ENCODE data around the gene TBCK.

TBCK gene

DNA sequence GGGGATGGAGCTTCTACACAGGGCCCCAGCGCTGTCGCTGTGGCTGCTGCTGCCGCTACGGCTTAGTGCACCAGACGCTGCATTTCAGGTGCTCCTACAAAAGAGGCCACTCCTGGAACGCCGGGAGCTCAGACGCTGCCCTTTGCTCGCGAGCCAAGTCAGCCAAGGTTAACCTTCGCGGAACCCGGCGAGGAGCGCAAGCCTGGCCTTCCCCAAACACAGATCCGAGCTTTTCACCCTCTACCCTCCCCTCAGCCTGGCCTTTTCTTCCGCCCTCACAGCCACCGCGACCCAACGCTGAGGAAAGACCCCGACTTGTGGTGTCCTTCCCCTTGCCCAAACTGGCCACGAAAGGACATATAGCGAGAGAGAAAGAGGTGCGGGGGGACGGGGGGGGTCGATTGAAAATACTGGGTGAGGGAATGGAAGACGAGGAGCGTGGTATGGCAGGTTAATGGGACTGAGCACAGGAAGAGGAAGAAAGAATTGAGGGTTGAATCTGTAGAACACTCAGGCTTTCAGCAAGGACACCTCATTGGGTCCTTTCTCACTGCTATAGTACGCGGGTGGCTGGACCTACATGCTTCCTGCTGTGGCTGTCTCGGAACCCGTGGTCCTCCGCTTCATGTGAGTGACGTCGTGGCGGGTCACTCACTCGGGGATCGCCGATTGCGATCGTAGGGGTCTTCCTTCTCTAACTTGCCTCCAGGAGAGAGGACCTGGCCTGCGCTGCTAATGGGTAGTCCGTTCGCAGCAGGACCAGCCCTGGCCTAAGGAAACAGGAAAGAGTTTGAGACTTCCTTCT lies at the start of gene TBCK, which contains the start of gene AIMP1:
TSS of gene TBCK (minus strand) at position 242 of the 805 bp plus-strand sequence. CDS start 7,249 bp downstream, outside the sequence.
TSS of gene AIMP1 (plus strand) at position 583 of the 805 bp plus-strand sequence. CDS start 8,460 bp downstream, outside the sequence.
- Histone ChIP-seq H3K9me3 (replicated peaks; ENCODE audit: insufficient read depth, low read length) (no peaks in the 10 kb centered on the region), H3K4me1 (ENCODE audit: low read length) (peaks cover 12% of the 10 kb centered on the region), H4K20me1 (ENCODE audit: insufficient read depth, low read length) (no peaks in the 10 kb centered on the region), H3K4me2 (ENCODE audit: low read depth, low read length) (peak within 1 kb of the TSS; percentile 69), H3K27ac (ENCODE audit: low read length) (peak within 1 kb of the TSS; percentile 87), H3K4me3 (ENCODE audit: low read length) (peak within 1 kb of the TSS; percentile 90), H3K36me3 (replicated peaks; ENCODE audit: insufficient read depth, low read length) (no peaks in the 10 kb centered on the region), H3K79me2 (ENCODE audit: low read length) (peaks cover 75% of the 10 kb centered on the region), H3F3A (ENCODE audit: insufficient read depth, low read length) (0 out of 2 replicates have a peak, but pooled peaks cover 10% of the 10 kb centered on the region), H3K9me2 (replicated peaks; ENCODE audit: insufficient read depth, low read length) (no peaks in the 10 kb centered on the region), H3K9ac (ENCODE audit: low read length) (peak within 1 kb of the TSS; percentile 95), H3K27me3 (replicated peaks; ENCODE audit: insufficient read depth, low read length) (no peaks in the 10 kb centered on the region), H2AFZ (ENCODE audit: low read length) (peak within 1 kb of the TSS; percentile 81)
- TF ChIP-seq EZH2phosphoT487 (IDR thresholded peaks at IDR 0.05; ENCODE audit: low read length): no peak
- no peak for TF ChIP-seq EZH2 (optimal IDR thresholded peaks at IDR 0.05; ENCODE audit: low read depth, low read length)
- TF ChIP-seq CTCF (IDR thresholded peaks at IDR 0.05; ENCODE audit: low read length): no peak
- DNase-seq: peak; percentile 91

DNA sequence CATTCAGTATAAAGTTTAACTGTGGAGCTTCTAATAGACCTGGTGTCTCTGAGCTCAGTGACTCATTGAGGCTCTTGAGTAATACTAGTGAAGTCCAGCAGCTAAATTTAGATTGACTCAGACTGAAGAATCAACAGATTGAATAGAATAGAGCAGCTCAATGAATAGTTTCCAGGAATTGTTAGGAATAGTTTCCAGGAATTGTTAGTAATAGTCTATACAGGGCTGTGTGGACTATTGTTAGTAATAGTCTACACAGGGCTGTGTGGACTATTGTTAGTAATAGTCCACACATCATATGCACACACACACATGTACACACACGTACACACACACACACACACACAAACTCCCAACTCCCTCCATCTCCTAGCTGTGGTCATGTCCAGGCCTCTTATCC lies 49.6 kb upstream of the TBCK start:
- DNase-seq: no peak

DNA sequence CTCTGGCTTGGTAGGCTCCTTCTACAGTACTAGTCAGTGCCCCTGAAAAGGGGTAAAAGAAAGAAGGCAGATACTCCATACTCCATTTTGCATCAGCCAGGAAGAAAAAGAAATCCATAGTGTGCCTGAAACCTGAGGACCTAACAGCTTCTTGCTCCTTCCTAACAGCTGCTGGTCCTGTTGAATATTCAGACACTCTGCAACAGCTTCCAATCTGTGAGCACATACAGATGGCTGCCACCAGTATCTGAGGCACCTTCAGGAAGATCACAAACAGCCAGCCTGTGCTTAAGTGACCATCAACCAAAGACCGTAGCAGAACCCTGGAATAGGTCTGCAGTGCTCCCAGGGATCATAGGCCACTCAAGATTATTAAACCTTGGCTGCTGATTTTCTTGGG lies 48.3 kb upstream of the TBCK start:
- H3K27ac ChIP-seq (ENCODE audit: low read length): no peak overlapping the region

More for the DNA sequence above, 49.6 kb upstream of the TBCK start:
- no peaks in the 10 kb centered on the region for H3F3A ChIP-seq (ENCODE audit: insufficient read depth, low read length)
- no peak overlapping the region for H3K9ac ChIP-seq (ENCODE audit: low read length)
- TF ChIP-seq EZH2 (optimal IDR thresholded peaks at IDR 0.05; ENCODE audit: low read depth, low read length): no peak
- no peak for TF ChIP-seq CTCF (IDR thresholded peaks at IDR 0.05; ENCODE audit: low read length)
- no peak for TF ChIP-seq EZH2phosphoT487 (IDR thresholded peaks at IDR 0.05; ENCODE audit: low read length)
- H2AFZ ChIP-seq (ENCODE audit: low read length): no peak overlapping the region
- H3K4me3 ChIP-seq (ENCODE audit: low read length): no peak overlapping the region
- H3K9me3 ChIP-seq (replicated peaks; ENCODE audit: insufficient read depth, low read length): no peaks in the 10 kb centered on the region
- H3K79me2 ChIP-seq (ENCODE audit: low read length): no peaks in the 10 kb centered on the region
- H3K9me2 ChIP-seq (replicated peaks; ENCODE audit: insufficient read depth, low read length): no peaks in the 10 kb centered on the region
- no peaks in the 10 kb centered on the region for H4K20me1 ChIP-seq (ENCODE audit: insufficient read depth, low read length)
- H3K27me3 ChIP-seq (replicated peaks; ENCODE audit: insufficient read depth, low read length): no peaks in the 10 kb centered on the region
- H3K4me2 ChIP-seq (ENCODE audit: low read depth, low read length): no peak overlapping the region
- no peaks in the 10 kb centered on the region for H3K4me1 ChIP-seq (ENCODE audit: low read length)
- no peak overlapping the region for H3K27ac ChIP-seq (ENCODE audit: low read length)
- H3K36me3 ChIP-seq (replicated peaks; ENCODE audit: insufficient read depth, low read length): no peaks in the 10 kb centered on the region

More for the DNA sequence above, 48.3 kb upstream of the TBCK start:
- no peak overlapping the region for H3K4me3 ChIP-seq (ENCODE audit: low read length)
- no peaks in the 10 kb centered on the region for H3F3A ChIP-seq (ENCODE audit: insufficient read depth, low read length)
- TF ChIP-seq CTCF (IDR thresholded peaks at IDR 0.05; ENCODE audit: low read length) (no peak), EZH2phosphoT487 (IDR thresholded peaks at IDR 0.05; ENCODE audit: low read length) (no peak), EZH2 (optimal IDR thresholded peaks at IDR 0.05; ENCODE audit: low read depth, low read length) (no peak)
- H3K9ac ChIP-seq (ENCODE audit: low read length): no peak overlapping the region
- H3K27me3 ChIP-seq (replicated peaks; ENCODE audit: insufficient read depth, low read length): no peaks in the 10 kb centered on the region
- no peaks in the 10 kb centered on the region for H3K4me1 ChIP-seq (ENCODE audit: low read length)
- H3K79me2 ChIP-seq (ENCODE audit: low read length): no peaks in the 10 kb centered on the region
- no peaks in the 10 kb centered on the region for H3K9me3 ChIP-seq (replicated peaks; ENCODE audit: insufficient read depth, low read length)
- H4K20me1 ChIP-seq (ENCODE audit: insufficient read depth, low read length): no peaks in the 10 kb centered on the region
- H3K36me3 ChIP-seq (replicated peaks; ENCODE audit: insufficient read depth, low read length): no peaks in the 10 kb centered on the region
- DNase-seq: no peak
- no peak overlapping the region for H2AFZ ChIP-seq (ENCODE audit: low read length)
- no peaks in the 10 kb centered on the region for H3K9me2 ChIP-seq (replicated peaks; ENCODE audit: insufficient read depth, low read length)
- H3K4me2 ChIP-seq (ENCODE audit: low read depth, low read length): no peak overlapping the region

All from MM.1S (cell line).